Posterior cingulate gyrus (tissue), 11 donors: ENCODE measurements around the gene SPATA32.
"Not testable (repeated sequence)": the region's sequence is repeated elsewhere in the genome, so short reads cannot be mapped to it uniquely, and the experiment has no call there.

Experiments used
- DNase-seq, 10 donors: peaks; one replicate each; pipeline versions ENCODE4 v3.0.0 to v3.0.0-alpha.2; 2020 to 2021; ENCODE audit warnings: mixed read lengths in 3 of 10
- intact Hi-C: fragments of 100-400 bp; cut with DNase I; formaldehyde crosslinking; loops from one replicate; pipeline ENCODE4 v1.15.1; 2023

SPATA32 gene

DNA sequence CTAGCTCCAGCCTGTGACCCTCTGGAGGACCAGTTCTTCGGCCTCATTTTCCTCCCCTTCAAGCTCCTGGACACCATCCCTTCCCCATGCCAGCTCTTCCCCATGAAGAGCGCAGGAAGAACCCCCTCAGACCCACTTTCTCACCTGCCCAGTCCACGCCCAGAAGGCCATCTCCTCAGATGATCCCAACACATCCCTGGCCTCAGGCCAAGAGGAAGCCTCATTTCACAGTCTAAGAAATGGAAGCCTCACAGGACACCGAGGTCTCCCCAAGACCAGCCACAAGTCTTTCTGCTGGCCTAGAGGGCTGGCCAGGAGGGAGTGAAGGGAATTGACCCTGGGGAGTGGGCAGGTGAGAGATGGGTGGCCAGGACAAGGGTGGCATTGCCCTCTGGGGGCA lies 8.0 kb downstream of the SPATA32 start:
- intact Hi-C loops, result no loop called here
- DNase-seq, result no peak

DNA sequence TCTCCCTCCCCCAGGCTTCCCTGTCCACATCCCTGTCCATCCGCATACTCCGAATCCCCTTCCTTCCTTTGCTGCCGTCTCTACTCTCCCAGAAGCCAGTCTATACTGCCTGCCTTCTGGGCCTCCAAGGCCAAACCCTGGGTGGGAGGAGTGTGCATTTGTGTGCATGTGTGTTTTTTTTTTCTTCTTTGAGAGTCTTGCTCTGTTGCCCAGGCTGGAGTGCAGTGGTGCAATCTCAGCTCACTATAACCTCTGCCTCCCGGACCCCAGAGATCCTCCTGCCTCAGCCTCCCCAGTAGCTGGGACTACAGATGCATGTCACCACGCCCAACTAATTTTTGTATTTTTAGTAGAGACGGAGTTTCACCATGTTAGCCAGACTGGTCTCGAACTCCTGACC lies 8.7 kb downstream of the SPATA32 start:
- intact Hi-C loops, DNase-seq: not testable (repeated sequence)

DNA sequence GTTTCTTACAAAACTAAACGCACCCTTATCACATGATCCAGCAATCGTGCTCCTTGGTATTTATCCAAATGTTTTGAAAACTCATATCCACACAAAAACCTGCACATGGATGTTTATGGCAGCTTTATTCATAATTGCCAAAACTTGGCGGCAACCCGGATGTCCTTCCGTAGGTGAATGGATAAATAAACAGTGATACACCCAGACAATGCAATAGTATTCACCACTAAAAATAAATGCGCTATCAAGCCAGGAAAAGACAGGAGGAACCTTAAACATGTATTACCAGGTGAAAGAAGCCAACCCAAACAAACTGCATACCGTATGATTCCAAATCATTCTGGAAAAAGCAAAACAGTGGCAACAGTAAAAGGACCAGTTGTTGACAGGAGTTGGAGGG lies 10.0 kb downstream of the SPATA32 start:
- DNase-seq, result no peak
- intact Hi-C loops, result no loop called here

DNA sequence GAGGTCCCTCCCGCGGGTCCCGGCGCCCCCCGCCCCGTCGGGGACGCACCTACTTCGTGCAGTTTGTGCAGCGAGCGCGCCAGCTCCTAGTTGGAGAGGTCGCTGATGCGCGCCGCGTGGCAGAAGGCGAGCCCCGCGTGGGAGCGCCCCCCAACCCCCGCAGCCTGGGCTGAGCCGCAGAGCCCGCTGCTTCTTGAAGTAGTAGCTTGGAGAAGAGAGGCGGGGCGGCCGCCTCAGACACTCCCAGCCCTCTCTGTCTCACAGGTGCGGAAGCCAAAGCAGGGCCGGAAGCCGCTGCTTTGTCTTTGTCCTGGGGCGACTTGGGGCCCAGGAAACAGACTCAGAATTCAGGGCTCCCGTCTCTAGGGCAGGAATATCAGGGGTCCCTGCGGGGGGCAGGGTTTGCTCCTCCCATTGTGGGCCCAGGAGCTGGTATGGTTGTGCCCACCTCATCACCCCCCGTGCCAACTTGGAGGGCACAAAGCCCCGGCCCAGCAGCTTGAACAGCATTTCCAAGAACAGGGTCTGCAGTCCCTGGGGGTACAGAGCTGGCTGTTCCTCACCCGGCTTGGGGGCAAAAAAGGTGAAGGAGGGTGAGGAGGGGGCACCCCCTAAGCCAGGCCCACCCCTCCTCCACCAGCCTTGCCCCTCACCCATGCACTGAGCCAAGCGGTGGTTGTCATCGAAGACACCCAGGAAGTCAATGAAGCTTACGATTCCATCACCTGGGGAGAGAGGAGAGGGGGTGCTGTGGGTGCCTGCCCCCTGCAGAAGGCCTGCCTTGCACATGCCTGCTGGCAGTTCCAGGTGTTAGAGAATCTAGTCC lies 13.5 kb downstream of the SPATA32 start:
- intact Hi-C loops, result no loop called here
- DNase-seq, result peak in 3 of 10 donors; percentile 40 to 90 (median 82)

DNA sequence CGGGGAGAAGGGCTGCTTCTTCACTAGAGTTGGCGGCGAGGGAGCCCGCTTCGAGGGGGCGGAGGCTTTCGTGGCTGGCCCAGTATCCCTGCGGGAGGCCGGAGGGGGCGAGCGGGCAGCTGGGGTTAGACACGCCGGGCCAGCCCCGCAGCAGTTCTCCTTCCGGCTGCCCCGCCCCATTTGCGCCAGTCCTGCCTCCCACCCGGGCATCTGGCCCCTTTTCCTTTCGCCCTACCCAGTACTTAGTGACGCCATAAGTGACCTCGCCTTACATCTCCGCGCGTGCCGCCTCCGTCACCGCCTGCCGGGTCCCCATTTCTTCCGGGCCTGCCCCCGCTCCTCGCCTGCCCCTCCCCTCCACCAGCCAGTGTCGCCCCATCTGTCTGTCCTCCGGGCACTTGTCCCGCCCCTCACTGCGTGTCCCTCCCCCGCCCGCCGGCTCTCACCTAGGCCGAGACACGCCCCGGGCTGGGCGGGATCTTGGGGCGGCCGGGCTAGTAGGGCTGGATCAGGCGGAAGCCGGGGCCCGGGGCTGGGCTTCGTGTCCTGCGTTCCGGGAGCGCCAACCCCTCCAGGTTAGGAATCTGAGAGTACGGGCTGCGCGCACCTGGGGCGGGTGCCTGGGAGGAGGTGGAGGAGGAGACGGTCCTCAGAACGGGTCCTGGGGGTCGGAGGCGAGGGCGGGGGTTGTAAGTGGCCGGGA lies 14.3 kb downstream of the SPATA32 start:
- intact Hi-C loops, result no loop called here
- DNase-seq, result peak in 9 of 10 donors; percentile 31 to 95 (median 69)

DNA sequence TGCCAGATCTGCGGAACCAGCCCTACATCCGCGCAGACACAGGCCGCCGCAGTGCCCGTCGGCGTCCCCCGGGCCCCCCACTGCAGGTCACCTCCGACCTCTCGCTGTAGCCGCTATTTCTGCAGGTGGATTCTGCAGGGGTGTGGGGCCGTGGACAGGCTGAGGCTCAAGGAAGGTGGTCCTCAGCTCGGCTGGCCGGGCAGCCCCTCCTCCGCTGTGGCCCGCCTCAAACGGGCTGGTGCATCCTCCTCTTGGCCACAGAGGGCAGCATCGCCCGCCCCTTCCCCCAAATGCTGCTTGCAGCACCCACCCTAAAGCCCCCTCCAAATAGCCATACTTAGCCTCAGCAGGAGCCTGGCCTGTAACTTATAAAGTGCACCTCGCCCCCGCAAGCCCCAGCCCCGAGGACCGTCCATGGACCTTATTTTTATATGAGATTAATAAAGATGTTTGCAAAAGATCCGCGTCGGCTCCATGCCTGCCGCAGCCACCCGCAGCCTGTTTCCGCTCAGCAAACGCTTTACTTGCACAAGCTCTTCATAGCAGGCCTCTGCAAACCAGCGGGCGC lies 14.9 kb downstream of the SPATA32 start:
- intact Hi-C loops, result no loop called here

DNA sequence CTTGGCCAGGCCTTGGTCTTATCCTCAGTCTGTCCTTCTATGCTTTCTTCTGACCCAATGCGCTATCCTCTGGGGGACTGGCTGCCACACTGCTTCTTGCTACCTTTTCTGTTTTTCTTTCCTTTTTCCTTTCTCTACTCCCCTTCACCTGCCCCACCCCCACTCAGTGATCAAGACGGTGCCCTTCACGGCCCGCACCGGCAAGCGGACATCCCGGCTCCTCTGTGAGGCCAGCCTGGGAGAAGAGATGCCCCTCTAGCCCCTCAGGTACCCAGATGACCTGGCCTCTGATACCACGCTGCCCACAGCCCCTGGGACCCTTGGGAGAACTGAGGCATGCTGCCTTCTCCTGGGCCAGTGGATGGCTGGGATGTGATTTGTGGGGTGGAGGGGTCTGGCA lies 15.6 kb downstream of the SPATA32 start:
- intact Hi-C loops, result no loop called here
- no peak for DNase-seq

More for the DNA sequence above, 14.9 kb downstream of the SPATA32 start:
- no peak for DNase-seq

DNA sequence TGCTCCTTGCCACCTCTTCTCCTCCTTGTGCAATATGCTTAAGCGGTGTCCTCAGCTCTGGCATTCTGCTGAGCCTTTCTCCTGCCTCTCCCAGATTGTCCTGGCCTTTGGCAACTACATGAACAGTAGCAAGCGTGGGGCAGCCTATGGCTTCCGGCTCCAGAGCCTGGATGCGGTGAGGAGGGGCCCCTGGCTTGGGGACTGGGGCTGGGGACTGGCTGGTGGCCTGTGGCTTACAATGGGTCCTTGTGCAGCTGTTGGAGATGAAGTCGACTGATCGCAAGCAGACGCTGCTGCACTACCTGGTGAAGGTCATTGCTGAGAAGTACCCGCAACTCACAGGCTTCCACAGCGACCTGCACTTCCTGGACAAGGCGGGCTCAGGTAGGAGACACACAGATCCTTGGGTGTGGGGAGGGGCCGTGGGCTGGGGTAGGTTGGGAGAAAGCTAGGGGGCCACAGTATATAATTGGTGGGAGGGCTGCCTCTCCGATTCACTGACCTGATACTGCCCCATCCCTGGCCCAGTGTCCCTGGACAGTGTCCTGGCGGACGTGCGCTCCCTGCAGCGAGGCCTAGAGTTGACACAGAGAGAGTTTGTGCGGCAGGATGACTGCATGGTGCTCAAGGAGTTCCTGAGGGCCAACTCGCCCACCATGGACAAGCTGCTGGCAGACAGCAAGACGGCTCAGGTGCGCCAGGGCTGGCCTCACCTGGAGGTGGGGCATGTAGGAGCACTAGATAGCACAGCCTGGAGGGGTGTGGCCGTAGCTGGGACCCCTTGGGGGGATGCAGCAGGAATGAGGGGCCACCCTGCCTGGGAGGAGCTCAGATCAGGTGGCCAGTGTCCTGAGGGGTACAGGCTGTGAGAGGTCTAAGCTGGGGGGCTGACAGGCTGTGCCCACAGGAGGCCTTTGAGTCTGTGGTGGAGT lies 16.9 kb downstream of the SPATA32 start:
- DNase-seq, result peak in 1 of 10 donors; percentile 80
- intact Hi-C loops, result no loop called here

DNA sequence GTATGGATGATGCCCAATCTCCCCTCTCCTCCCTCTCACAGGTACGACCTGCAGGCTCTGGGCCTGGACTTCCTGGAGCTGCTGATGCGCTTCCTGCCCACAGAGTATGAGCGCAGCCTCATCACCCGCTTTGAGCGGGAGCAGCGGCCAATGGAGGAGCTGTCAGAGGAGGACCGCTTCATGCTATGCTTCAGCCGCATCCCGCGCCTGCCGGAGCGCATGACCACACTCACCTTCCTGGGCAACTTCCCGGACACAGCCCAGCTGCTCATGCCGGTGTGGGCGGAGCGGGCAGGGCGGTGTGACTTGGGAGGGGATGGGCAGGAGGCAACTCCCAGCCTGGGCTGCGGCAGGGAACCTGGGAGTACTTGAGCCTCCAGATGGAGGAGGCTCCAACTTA lies 18.1 kb downstream of the SPATA32 start:
- peak in 3 of 10 donors; percentile 70 to 92 (median 88) for DNase-seq
- intact Hi-C loops, result no loop called here

DNA sequence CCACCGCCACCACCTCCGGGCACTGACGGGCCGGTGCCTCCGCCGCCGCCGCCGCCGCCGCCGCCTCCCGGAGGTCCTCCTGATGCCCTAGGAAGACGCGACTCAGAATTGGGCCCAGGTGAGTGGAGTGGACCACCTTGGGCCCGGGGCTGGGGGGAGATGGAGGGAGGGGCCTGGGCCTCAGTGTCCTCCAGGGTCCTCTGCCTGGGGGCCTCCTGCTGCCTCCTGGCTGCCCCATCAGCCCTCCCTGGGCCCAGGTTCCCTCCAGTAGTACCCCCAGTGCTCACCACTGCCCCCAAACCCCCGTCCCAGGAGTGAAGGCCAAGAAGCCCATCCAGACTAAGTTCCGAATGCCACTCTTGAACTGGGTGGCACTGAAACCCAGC lies 19.9 kb downstream of the SPATA32 start:
- peak in 1 of 10 donors; percentile 72 for DNase-seq
- intact Hi-C loops, result no loop called here

DNA sequence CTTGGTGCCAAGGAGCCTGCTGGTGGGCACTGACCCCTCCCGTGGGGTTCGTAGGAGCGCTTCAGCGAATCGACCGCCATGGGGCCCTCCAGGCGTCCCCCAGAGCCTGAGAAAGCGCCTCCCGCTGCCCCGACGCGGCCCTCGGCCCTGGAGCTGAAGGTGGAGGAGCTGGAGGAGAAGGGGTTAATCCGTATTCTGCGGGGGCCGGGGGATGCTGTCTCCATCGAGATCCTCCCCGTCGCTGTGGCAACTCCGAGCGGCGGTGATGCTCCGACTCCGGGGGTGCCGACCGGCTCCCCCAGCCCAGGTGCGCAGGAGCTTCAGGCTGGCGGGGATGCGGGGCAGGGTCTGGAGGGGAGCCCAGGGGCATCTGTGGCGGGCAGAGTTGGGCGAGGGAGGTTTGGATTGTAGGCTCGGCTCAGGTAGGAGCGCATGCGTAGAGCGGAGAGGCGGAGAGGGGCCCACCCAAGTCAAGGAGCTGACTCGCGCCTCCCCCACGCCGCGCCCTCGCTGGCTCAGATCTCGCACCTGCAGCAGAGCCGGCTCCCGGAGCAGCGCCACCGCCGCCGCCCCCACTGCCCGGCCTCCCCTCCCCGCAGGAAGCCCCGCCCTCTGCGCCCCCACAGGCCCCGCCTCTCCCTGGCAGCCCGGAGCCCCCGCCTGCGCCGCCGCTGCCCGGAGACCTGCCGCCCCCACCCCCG lies 20.4 kb downstream of the SPATA32 start:
- intact Hi-C loops, result no loop called here
- peak in 8 of 10 donors; percentile 23 to 95 (median 68) for DNase-seq

DNA sequence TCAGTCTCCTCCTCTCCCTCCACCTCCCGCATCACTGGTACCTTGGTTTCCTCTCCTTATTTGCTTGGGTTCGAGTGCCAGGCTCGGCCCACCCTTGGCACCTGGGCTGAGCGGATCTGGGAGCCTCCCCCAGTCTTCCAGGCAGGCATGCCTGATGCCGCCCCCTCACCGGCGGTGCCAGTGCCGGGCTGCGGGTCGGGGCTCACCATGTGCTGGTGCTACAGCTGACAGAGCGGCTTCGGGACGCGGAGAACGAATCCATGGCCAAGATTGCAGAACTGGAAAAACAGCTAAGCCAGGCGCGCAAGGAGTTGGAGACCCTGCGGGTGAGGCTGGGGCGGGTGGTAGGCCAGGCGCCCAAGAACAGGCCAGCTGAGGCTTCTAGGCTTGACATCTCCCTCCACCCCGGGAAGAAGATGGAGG lies 21.0 kb downstream of the SPATA32 start:
- DNase-seq, result peak in 8 of 10 donors; percentile 60 to 95 (median 76)
- intact Hi-C loops, result no loop called here

DNA sequence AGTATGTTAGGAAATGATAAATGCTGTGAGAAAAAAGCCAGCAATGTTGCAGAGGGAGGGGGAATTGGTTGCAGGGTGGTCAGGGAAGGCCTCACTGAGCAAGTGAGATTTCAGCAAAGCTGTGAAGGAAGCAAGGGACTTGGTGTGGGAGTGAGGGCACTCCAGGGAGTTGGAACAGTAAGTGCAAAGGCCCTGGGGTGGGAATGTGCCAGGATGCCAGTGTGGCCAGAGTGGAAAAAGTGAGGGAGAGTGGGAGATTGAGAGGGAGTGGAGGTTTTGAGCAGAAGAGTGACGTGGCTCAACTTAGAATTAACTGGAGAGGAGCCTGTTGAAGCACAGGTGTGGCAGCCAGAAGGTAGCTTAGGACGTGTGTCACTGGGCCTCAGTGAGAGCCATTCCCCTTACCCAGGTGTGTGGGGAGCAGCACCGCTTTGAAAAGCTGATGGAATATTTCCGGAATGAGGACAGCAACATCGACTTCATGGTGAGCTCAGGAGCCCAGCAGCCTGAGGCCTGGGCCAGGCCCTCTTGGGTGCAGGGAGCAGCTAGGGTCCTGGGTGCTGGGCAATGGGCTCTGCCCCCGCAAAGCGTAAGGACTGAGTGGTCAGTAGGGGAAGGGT lies 23.6 kb downstream of the SPATA32 start:
- intact Hi-C loops, result no loop called here
- DNase-seq, result no peak

DNA sequence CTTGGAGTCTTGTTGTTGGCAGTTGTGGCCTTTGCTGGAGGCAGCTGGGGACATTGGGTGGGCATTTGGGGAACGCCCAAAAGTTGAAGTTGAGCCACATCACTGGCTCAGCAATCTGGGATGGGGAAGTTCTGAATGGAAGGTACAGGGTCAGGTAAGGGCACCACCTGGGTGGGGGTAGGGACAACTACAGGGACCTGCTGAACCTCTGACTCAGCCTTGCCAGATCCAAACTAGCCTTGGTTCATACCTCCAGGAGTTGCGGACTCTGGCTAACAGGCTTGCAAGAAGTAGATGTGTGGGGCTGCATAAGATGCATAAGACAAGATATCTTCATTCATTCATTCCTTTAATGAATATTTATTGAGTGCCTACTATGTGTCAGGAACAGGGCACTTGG lies 24.2 kb downstream of the SPATA32 start:
- DNase-seq, result no peak
- intact Hi-C loops, result no loop called here

DNA sequence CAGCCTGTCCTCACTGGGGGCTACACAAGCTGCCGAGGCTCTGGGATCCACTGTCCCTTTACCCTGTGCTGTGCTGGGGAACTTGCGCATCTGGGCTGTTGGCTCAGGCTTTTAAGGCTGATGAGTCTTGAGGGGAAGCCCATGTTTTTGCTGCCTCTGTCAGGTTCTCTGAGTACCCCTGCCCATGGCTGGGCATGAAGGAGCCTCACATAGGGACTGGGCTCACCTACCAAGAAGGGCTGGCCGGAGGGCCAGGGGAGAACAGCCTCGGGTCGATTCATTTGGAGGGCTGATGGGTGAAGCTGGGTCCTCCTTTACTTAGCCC lies 25.6 kb downstream of the SPATA32 start:
- no peak for DNase-seq
- intact Hi-C loops, result no loop called here

DNA sequence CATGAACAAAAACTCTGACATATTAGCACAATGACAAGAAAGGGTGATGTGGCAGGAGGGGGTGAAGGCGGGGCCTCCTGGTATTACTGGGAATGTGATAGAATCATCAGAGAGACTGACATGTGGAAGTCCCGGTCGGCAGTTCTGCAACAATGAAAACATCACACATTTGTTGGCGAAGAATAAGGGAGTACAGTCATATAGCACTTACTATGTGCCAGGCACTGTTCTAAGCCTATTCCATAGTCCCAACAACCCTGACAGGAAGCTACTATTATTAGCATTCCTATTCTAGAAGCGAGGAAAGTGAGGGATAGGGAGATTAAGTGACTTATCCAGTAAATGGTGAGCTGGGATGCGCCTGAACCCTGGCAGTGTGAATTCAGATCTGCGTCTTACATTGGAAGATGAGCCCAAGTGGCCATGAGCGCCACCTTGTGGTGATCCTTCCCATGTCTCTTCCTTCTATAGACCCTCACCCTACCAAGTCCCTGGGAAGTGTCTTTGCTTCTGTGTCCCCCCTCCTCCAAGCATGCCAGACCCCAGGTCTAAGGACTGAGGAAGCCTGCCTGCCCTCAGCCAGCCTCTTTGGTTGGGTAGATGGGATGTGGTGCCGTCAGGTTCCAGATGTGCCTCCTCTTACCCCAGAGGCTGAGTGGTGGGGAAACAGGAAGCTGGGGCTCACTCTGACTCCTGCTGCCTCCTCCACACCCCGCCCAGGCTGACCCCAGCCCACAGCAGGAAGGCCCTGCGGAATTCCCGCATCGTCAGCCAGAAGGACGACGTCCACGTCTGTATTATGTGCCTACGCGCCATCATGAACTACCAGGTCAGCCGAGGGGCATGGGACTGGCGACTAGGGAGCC lies 26.2 kb downstream of the SPATA32 start:
- intact Hi-C loops, result no loop called here
- DNase-seq, result peak in 6 of 10 donors; percentile 55 to 88 (median 63)

DNA sequence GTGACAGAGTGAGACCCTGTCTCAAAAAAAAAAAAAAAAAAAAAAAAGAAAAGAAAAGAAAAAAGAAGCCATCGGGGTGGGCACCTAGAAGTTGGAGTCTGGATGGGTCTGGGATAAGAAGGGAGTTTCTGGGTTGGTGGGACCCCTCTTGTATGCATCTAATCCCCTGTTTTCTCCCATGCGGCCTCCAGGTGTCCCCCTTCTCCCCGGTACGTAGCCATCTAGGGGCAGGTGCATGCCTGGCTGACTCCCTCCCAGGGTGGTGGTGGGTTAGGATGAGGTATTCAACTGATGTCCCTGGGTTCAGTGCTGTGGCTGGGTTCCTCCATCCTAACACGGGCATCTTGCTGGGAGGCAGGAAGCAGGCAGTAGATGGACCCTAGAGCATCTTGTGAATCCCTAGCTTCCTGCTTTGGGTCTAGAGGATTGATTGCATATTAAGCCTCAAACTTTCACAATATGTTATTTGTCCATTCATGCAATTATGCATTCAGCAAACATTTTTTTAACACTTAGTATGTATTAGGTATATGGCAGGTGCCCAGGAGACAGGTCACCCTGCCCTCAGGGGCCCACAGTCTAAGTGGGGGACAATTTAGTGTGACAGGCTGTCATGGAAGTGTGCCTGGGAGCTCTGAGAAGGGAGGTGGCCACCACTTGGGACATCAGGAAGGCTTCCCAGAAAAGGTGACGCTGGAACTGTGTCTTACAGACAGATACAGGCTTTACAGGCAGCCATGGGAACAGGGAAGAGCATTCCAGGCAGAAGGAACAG lies 27.1 kb downstream of the SPATA32 start:
- DNase-seq, result no peak
- intact Hi-C loops, result no loop called here

DNA sequence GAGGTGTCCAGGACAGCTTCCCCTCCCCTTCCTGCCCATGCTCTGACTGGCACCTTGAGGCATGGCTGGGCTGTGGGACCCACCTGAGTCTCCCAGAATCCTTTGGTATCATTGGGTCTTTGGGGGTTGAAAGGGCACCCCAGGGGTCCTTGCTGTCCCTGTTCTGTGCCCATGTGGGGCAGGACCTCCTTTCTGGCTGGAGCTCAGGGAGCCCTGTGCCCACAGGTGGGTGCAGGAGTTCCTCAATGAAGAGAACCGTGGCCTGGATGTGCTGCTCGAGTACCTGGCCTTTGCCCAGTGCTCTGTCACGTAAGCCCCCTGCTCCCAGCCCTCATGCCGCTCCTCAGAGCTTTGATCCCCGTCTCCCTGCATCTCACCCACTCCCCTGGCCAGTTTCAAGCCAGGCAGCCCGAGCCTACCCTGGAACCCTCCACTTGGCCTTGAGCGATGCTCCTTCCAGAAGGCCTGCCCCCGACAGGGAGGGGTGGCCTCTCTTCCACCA lies 28.4 kb downstream of the SPATA32 start:
- intact Hi-C loops, result no loop called here

More for the DNA sequence above, 28.4 kb downstream of the SPATA32 start:
- no peak for DNase-seq
